WTC11 (cell line): Measurements from ENCODE around the gene PSMD13. TPM values are rescaled to one million over a fixed set of nuclear protein-coding genes. Genes with fewer than 3 reads are reported as not detected.

Source experiments
- CBFB ChIP-seq: sonication (generic); formaldehyde crosslinking; IDR thresholded peaks from 2 replicates; pipeline ENCODE4 v1.8.1; 2022; ENCODE audit warnings: mild to moderate bottlenecking, low read depth, missing genetic modification reagents
- CREM ChIP-seq: sonication (generic); formaldehyde crosslinking; IDR thresholded peaks from 2 replicates; pipeline ENCODE4 v1.8.1; 2022; ENCODE audit warnings: mild to moderate bottlenecking, missing genetic modification reagents, moderate library complexity
- EMX1 ChIP-seq: fragments of 250-450 bp; sonication (Bioruptor Pico); IDR thresholded peaks from 2 replicates; pipeline ENCODE4 v1.8.0; 2021; ENCODE audit warnings: mild to moderate bottlenecking
- FOXK1 ChIP-seq: sonication (generic); formaldehyde crosslinking; IDR thresholded peaks from 2 replicates; pipeline ENCODE4 v1.8.0; 2022; ENCODE audit warnings: mild to moderate bottlenecking, moderate library complexity, missing genetic modification reagents
- GRHL2 ChIP-seq: fragments of 250-450 bp; sonication (Bioruptor Pico); IDR thresholded peaks from 2 replicates; pipeline ENCODE4 v1.8.0; 2022; ENCODE audit warnings: mild to moderate bottlenecking, moderate library complexity; ENCODE audit not compliant: insufficient replicate concordance, severe bottlenecking
- JAZF1 ChIP-seq: fragments of 250-450 bp; sonication (Bioruptor Pico); IDR thresholded peaks from 2 replicates; pipeline ENCODE4 v1.9.0; 2021; ENCODE audit warnings: moderate library complexity, mild to moderate bottlenecking, inconsistent platforms
- MYBL2 ChIP-seq: sonication (generic); formaldehyde crosslinking; IDR thresholded peaks from 2 replicates; pipeline ENCODE4 v1.8.1; 2023; ENCODE audit warnings: mild to moderate bottlenecking, moderate library complexity, missing genetic modification reagents
- NFATC4 ChIP-seq: fragments of 250-450 bp; sonication (Bioruptor Pico); IDR thresholded peaks from 2 replicates; pipeline ENCODE4 v1.9.0; 2021; ENCODE audit warnings: mild to moderate bottlenecking
- NR3C1 ChIP-seq: sonication (generic); formaldehyde crosslinking; conservative IDR thresholded peaks from 2 replicates; pipeline ENCODE4 v1.8.1; 2023; ENCODE audit warnings: low read depth, mild to moderate bottlenecking, missing genetic modification reagents
- SMAD3 ChIP-seq: sonication (generic); formaldehyde crosslinking; IDR thresholded peaks from 2 replicates; pipeline ENCODE4 v1.8.0; 2022; ENCODE audit warnings: missing genetic modification reagents, mild to moderate bottlenecking, borderline replicate concordance
- SMAD4 ChIP-seq: sonication (generic); formaldehyde crosslinking; IDR thresholded peaks from 2 replicates; pipeline ENCODE4 v1.8.0; 2022; ENCODE audit warnings: mild to moderate bottlenecking, missing genetic modification reagents
- ZNF219 ChIP-seq: sonication (generic); formaldehyde crosslinking; IDR thresholded peaks from 2 replicates; pipeline ENCODE4 v1.8.0; 2023; ENCODE audit warnings: missing genetic modification reagents, mild to moderate bottlenecking, borderline replicate concordance
- ZNF232 ChIP-seq: sonication (generic); formaldehyde crosslinking; IDR thresholded peaks from 2 replicates; pipeline ENCODE4 v1.8.0; 2022; ENCODE audit warnings: mild to moderate bottlenecking, missing genetic modification reagents
- ZNF263 ChIP-seq: sonication (generic); formaldehyde crosslinking; IDR thresholded peaks from 2 replicates; pipeline ENCODE4 v1.8.1; 2022; ENCODE audit warnings: low read depth, mild to moderate bottlenecking, moderate library complexity, missing genetic modification reagents
- ZNF317 ChIP-seq: sonication (generic); formaldehyde crosslinking; IDR thresholded peaks from 2 replicates; pipeline ENCODE4 v1.8.1; 2023; ENCODE audit warnings: low read depth, mild to moderate bottlenecking, moderate library complexity, missing genetic modification reagents, borderline replicate concordance
- ZNF416 ChIP-seq: fragments of 250-450 bp; sonication (Bioruptor Pico); IDR thresholded peaks from 2 replicates; pipeline ENCODE4 v1.9.0; 2021; ENCODE audit warnings: mild to moderate bottlenecking, inconsistent platforms
- total RNA-seq: library from RNA; stranded (reverse); gene quantifications from 3 replicates; pipeline ENCODE4 v1.2.3, GENCODE V29; 2021
- TF ChIP-seq, protein P1 (sequence below): sonication (generic); formaldehyde crosslinking; IDR thresholded peaks from 2 replicates; pipeline ENCODE4 v1.8.1; 2023; ENCODE audit warnings: mild to moderate bottlenecking, missing genetic modification reagents
- TF ChIP-seq, protein P2 (sequence below): fragments of 250-450 bp; sonication (Bioruptor Pico); IDR thresholded peaks from 2 replicates; pipeline ENCODE4 v1.9.0; 2021; ENCODE audit warnings: mild to moderate bottlenecking
- TF ChIP-seq, protein P3 (sequence below): sonication (generic); formaldehyde crosslinking; conservative IDR thresholded peaks from 2 replicates; pipeline ENCODE4 v1.8.1; 2022; ENCODE audit warnings: mild to moderate bottlenecking, missing genetic modification reagents
- TF ChIP-seq, protein P4 (sequence below): sonication (generic); formaldehyde crosslinking; IDR thresholded peaks from 2 replicates; pipeline ENCODE4 v1.8.1; 2023; ENCODE audit warnings: mild to moderate bottlenecking, missing genetic modification reagents, moderate library complexity
- TF ChIP-seq, protein P5 (sequence below): fragments of 250-450 bp; sonication (Bioruptor Pico); IDR thresholded peaks from 2 replicates; pipeline ENCODE4 v1.9.0; 2021; ENCODE audit warnings: moderate library complexity, mild to moderate bottlenecking, inconsistent platforms, borderline replicate concordance
- TF ChIP-seq, protein P6 (sequence below): sonication (generic); formaldehyde crosslinking; IDR thresholded peaks from 2 replicates; pipeline ENCODE4 v1.8.0; 2022; ENCODE audit warnings: mild to moderate bottlenecking, missing genetic modification reagents
- TF ChIP-seq, protein P7 (sequence below): fragments of 250-450 bp; sonication (Bioruptor Pico); IDR thresholded peaks from 2 replicates; pipeline ENCODE4 v1.9.0; 2021; ENCODE audit warnings: mild to moderate bottlenecking
- TF ChIP-seq, protein P8 (sequence below): fragments of 250-450 bp; sonication (Bioruptor Pico); IDR thresholded peaks from 2 replicates; pipeline ENCODE4 v1.9.0; 2021; ENCODE audit warnings: mild to moderate bottlenecking, borderline replicate concordance
- TF ChIP-seq, protein P9 (sequence below): sonication (generic); formaldehyde crosslinking; IDR thresholded peaks from 2 replicates; pipeline ENCODE4 v1.8.1; 2023; ENCODE audit warnings: mild to moderate bottlenecking, missing genetic modification reagents, moderate library complexity

The PSMD13 gene
- total RNA-seq, 1 experiment from 2014 or later, result 148 TPM

DNA sequence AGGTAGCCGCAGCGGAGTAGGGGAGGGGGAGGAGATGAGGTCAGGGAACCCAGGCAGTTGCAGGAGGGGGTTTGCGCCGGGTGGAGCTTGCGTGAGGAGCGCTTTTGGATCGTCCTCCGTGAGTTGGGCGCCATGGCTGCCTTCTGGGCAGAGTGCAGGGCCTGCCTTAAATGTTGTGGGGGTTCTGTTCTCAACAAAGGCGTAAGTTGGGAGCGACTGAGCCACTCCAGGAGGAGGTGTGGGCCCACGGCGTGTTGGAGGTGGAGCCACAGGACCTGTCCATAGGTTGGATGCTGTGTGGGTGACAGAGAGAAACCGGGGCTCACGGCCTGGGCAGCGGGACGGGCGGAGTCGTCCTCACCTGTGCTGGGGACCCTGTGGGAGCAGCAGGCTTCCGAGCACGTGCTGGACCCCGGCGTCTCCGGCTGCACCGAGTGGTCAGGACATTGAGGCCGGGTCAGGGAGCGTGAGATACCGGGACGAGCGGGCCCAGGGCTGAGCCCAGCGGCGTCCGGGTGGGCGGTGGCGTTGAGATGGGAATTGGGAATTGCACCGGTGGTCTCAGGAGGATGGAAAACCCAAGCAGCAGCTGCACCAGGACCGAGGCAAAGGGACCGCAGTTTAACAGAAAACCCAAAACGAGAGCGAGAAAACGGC, 51.2 kb downstream of the PSMD13 start (continued):
- TF ChIP-seq, protein P1, sequence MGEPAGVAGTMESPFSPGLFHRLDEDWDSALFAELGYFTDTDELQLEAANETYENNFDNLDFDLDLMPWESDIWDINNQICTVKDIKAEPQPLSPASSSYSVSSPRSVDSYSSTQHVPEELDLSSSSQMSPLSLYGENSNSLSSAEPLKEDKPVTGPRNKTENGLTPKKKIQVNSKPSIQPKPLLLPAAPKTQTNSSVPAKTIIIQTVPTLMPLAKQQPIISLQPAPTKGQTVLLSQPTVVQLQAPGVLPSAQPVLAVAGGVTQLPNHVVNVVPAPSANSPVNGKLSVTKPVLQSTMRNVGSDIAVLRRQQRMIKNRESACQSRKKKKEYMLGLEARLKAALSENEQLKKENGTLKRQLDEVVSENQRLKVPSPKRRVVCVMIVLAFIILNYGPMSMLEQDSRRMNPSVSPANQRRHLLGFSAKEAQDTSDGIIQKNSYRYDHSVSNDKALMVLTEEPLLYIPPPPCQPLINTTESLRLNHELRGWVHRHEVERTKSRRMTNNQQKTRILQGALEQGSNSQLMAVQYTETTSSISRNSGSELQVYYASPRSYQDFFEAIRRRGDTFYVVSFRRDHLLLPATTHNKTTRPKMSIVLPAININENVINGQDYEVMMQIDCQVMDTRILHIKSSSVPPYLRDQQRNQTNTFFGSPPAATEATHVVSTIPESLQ (CRISPR knock-in tag), result no peak
- TF ChIP-seq NFATC4 (CRISPR knock-in tag), result no peak
- TF ChIP-seq, protein P2, sequence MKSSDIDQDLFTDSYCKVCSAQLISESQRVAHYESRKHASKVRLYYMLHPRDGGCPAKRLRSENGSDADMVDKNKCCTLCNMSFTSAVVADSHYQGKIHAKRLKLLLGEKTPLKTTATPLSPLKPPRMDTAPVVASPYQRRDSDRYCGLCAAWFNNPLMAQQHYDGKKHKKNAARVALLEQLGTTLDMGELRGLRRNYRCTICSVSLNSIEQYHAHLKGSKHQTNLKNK, result no peak
- no peak for TF ChIP-seq GRHL2 (CRISPR knock-in tag)
- TF ChIP-seq, protein P3, sequence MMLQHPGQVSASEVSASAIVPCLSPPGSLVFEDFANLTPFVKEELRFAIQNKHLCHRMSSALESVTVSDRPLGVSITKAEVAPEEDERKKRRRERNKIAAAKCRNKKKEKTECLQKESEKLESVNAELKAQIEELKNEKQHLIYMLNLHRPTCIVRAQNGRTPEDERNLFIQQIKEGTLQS (CRISPR knock-in tag), result no peak
- TF ChIP-seq, protein P4, sequence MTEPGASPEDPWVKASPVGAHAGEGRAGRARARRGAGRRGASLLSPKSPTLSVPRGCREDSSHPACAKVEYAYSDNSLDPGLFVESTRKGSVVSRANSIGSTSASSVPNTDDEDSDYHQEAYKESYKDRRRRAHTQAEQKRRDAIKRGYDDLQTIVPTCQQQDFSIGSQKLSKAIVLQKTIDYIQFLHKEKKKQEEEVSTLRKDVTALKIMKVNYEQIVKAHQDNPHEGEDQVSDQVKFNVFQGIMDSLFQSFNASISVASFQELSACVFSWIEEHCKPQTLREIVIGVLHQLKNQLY (CRISPR knock-in tag), result no peak
- TF ChIP-seq FOXK1 (CRISPR knock-in tag), result no peak
- TF ChIP-seq, protein P5, sequence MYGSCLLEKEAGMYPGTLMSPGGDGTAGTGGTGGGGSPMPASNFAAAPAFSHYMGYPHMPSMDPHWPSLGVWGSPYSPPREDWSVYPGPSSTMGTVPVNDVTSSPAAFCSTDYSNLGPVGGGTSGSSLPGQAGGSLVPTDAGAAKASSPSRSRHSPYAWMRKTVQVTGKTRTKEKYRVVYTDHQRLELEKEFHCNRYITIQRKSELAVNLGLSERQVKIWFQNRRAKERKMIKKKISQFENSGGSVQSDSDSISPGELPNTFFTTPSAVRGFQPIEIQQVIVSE (CRISPR knock-in tag), result no peak
- TF ChIP-seq, protein P6, sequence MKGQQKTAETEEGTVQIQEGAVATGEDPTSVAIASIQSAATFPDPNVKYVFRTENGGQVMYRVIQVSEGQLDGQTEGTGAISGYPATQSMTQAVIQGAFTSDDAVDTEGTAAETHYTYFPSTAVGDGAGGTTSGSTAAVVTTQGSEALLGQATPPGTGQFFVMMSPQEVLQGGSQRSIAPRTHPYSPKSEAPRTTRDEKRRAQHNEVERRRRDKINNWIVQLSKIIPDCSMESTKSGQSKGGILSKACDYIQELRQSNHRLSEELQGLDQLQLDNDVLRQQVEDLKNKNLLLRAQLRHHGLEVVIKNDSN (CRISPR knock-in tag), result peak; percentile 48; the same call in 1 of the 2 replicates
- TF ChIP-seq, protein P7, sequence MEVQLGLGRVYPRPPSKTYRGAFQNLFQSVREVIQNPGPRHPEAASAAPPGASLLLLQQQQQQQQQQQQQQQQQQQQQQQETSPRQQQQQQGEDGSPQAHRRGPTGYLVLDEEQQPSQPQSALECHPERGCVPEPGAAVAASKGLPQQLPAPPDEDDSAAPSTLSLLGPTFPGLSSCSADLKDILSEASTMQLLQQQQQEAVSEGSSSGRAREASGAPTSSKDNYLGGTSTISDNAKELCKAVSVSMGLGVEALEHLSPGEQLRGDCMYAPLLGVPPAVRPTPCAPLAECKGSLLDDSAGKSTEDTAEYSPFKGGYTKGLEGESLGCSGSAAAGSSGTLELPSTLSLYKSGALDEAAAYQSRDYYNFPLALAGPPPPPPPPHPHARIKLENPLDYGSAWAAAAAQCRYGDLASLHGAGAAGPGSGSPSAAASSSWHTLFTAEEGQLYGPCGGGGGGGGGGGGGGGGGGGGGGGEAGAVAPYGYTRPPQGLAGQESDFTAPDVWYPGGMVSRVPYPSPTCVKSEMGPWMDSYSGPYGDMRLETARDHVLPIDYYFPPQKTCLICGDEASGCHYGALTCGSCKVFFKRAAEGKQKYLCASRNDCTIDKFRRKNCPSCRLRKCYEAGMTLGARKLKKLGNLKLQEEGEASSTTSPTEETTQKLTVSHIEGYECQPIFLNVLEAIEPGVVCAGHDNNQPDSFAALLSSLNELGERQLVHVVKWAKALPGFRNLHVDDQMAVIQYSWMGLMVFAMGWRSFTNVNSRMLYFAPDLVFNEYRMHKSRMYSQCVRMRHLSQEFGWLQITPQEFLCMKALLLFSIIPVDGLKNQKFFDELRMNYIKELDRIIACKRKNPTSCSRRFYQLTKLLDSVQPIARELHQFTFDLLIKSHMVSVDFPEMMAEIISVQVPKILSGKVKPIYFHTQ (CRISPR knock-in tag), result no peak
- TF ChIP-seq NR3C1, result no peak; the same call in 1 of the 2 replicates
- no peak for TF ChIP-seq SMAD4 (CRISPR knock-in tag)
- no peak for TF ChIP-seq ZNF232 (CRISPR knock-in tag)
- TF ChIP-seq ZNF219 (CRISPR knock-in tag), result no peak
- TF ChIP-seq ZNF416 (CRISPR knock-in tag), result no peak
- peak; percentile 64; the same call in 1 of the 2 replicates for TF ChIP-seq SMAD3 (CRISPR knock-in tag)
- TF ChIP-seq ZNF263, result no peak
- TF ChIP-seq ZNF317 (CRISPR knock-in tag), result no peak
- TF ChIP-seq, protein P8, sequence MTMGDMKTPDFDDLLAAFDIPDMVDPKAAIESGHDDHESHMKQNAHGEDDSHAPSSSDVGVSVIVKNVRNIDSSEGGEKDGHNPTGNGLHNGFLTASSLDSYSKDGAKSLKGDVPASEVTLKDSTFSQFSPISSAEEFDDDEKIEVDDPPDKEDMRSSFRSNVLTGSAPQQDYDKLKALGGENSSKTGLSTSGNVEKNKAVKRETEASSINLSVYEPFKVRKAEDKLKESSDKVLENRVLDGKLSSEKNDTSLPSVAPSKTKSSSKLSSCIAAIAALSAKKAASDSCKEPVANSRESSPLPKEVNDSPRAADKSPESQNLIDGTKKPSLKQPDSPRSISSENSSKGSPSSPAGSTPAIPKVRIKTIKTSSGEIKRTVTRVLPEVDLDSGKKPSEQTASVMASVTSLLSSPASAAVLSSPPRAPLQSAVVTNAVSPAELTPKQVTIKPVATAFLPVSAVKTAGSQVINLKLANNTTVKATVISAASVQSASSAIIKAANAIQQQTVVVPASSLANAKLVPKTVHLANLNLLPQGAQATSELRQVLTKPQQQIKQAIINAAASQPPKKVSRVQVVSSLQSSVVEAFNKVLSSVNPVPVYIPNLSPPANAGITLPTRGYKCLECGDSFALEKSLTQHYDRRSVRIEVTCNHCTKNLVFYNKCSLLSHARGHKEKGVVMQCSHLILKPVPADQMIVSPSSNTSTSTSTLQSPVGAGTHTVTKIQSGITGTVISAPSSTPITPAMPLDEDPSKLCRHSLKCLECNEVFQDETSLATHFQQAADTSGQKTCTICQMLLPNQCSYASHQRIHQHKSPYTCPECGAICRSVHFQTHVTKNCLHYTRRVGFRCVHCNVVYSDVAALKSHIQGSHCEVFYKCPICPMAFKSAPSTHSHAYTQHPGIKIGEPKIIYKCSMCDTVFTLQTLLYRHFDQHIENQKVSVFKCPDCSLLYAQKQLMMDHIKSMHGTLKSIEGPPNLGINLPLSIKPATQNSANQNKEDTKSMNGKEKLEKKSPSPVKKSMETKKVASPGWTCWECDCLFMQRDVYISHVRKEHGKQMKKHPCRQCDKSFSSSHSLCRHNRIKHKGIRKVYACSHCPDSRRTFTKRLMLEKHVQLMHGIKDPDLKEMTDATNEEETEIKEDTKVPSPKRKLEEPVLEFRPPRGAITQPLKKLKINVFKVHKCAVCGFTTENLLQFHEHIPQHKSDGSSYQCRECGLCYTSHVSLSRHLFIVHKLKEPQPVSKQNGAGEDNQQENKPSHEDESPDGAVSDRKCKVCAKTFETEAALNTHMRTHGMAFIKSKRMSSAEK (CRISPR knock-in tag), result no peak
- no peak for TF ChIP-seq JAZF1 (CRISPR knock-in tag)
- TF ChIP-seq CBFB, result no peak
- no peak for TF ChIP-seq MYBL2
- TF ChIP-seq CREM (CRISPR knock-in tag), result no peak
- TF ChIP-seq, protein P9, sequence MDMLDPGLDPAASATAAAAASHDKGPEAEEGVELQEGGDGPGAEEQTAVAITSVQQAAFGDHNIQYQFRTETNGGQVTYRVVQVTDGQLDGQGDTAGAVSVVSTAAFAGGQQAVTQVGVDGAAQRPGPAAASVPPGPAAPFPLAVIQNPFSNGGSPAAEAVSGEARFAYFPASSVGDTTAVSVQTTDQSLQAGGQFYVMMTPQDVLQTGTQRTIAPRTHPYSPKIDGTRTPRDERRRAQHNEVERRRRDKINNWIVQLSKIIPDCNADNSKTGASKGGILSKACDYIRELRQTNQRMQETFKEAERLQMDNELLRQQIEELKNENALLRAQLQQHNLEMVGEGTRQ (CRISPR knock-in tag), result peak; percentile 21; the same call in 1 of the 2 replicates
- no peak for TF ChIP-seq EMX1 (CRISPR knock-in tag)
